Endothelial cell (in vitro differentiated cells): ENCODE measurements around the gene PANX1. TPM values are rescaled to one million over a fixed set of nuclear protein-coding genes. Genes with fewer than 3 reads are reported as not detected.

Experiments used
- DNase-seq: peaks from one replicate; pipeline ENCODE4 v3.0.0; 2021; ENCODE audit warnings: low spot score
- H3K27ac Mint-ChIP-seq: one replicate; pipeline ENCODE4 v1.8.0; 2021; ENCODE audit warnings: mixed read lengths, inconsistent platforms; ENCODE audit not compliant: unreplicated experiment
- H3K27me3 Mint-ChIP-seq: one replicate; pipeline ENCODE4 v1.8.0; 2021; ENCODE audit warnings: mild to moderate bottlenecking, moderate library complexity, mixed read lengths, inconsistent platforms; ENCODE audit not compliant: unreplicated experiment
- H3K36me3 Mint-ChIP-seq: one replicate; pipeline ENCODE4 v1.8.0; 2021; ENCODE audit warnings: mild to moderate bottlenecking, low read depth, mixed read lengths, inconsistent platforms; ENCODE audit not compliant: unreplicated experiment
- H3K4me1 Mint-ChIP-seq: one replicate; pipeline ENCODE4 v1.8.0; 2021; ENCODE audit warnings: mild to moderate bottlenecking, mixed read lengths, inconsistent platforms; ENCODE audit not compliant: unreplicated experiment
- H3K4me3 Mint-ChIP-seq: one replicate; pipeline ENCODE4 v1.8.0; 2021; ENCODE audit warnings: mild to moderate bottlenecking, mixed read lengths, inconsistent platforms; ENCODE audit not compliant: unreplicated experiment
- H3K9me3 Mint-ChIP-seq: one replicate; pipeline ENCODE4 v1.8.0; 2021; ENCODE audit warnings: mixed read lengths, inconsistent platforms; ENCODE audit not compliant: unreplicated experiment
- total RNA-seq: library from RNA; stranded (reverse); fragmentation: NEBNext Ultra II Directional; extraction: Animal tissue kit (Norgen Biotek cat#: 25700); gene quantifications from one replicate; pipeline ENCODE4 v1.2.1, GENCODE V29; 2021; ENCODE audit not compliant: unreplicated experiment
- TF ChIP-seq, protein P1 (sequence below): fragments of 200-600 bp; sonication (generic); IDR thresholded peaks from one replicate; pipeline ENCODE4 v1.5.0; 2021; ENCODE audit warnings: antibody characterized with exemption; ENCODE audit not compliant: unreplicated experiment

PANX1 gene
- total RNA-seq, 1 donor from 2014 or later: 9.9 TPM

DNA sequence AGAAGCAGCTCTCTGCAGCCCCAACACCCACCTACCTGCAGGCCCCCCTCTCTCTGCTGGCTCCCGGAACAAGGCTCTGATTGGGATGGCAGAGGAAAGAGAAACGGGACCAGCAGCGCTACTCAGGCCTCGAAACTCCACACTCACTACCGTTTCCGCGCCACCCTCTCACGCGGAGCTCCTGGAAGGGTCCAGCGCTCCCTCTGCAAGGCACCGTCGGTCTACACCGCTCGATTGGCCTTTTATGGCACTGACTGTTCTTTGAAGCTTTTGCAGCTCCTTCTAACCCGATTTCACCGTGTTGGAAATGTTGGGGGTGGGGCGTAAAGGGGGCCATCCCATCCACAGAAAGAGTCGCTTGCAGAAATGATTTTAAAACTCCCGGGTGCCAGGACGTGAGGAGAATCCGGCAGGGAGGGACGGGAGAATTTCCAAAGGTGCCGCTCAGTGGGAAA lies 323 bp upstream of the PANX1 start:
- peak; percentile 32 for DNase-seq
- Mint-ChIP-seq H3K27me3 (peaks cover 4% of the 10 kb centered on the region), H3K4me3 (peak overlapping the region; percentile 92), H3K4me1 (peaks cover 6% of the 10 kb centered on the region), H3K27ac (no peak overlapping the region), H3K9me3 (no peaks in the 10 kb centered on the region), H3K36me3 (no peaks in the 10 kb centered on the region)
- TF ChIP-seq, protein P1, sequence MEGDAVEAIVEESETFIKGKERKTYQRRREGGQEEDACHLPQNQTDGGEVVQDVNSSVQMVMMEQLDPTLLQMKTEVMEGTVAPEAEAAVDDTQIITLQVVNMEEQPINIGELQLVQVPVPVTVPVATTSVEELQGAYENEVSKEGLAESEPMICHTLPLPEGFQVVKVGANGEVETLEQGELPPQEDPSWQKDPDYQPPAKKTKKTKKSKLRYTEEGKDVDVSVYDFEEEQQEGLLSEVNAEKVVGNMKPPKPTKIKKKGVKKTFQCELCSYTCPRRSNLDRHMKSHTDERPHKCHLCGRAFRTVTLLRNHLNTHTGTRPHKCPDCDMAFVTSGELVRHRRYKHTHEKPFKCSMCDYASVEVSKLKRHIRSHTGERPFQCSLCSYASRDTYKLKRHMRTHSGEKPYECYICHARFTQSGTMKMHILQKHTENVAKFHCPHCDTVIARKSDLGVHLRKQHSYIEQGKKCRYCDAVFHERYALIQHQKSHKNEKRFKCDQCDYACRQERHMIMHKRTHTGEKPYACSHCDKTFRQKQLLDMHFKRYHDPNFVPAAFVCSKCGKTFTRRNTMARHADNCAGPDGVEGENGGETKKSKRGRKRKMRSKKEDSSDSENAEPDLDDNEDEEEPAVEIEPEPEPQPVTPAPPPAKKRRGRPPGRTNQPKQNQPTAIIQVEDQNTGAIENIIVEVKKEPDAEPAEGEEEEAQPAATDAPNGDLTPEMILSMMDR: no peak

DNA sequence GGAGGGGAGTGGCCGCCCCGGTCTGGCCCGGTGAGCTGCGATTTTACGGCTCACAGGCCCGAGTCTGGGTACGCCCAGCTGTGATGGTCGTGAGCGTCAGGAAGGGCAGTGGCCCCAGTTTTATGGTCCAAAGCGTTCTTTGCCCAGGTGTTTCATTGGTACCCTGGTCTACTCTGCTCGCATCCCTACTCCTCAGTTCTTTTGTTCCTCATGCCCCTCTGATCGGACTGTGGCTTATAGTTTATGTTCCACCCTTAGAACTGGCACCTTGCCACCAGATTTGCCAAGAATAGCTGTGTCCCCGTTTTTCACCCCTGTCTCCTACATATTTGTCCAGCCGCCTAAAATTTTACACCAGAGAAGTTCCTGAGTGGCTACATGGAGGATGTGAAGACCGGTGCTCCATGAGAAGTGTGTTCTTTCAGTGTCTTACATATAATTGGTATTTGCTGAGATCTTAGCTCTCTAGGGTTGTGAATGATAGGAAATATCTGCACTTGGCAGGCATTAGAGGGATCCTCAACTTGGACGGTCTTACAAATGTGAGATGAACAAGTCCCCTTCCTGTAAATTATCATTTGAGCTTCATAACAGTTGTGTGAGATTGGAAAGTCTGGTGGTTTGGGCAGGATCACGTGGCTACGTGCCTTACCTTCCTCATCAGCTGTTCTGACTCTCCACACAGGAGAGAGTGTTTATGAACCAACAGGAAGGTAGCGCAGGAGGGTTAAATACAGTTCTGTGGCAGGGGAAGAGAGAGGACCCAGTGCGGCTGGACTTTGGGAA lies 1.1 kb downstream of the PANX1 start:
- peaks cover 8% of the 10 kb centered on the region for H3K4me1 Mint-ChIP-seq
- no peak for DNase-seq
- TF ChIP-seq, protein P1: no peak
- no peak overlapping the region for H3K4me3 Mint-ChIP-seq
- H3K27ac Mint-ChIP-seq: no peak overlapping the region
- H3K36me3 Mint-ChIP-seq: no peaks in the 10 kb centered on the region
- no peaks in the 10 kb centered on the region for H3K9me3 Mint-ChIP-seq
- H3K27me3 Mint-ChIP-seq: peaks cover 4% of the 10 kb centered on the region

DNA sequence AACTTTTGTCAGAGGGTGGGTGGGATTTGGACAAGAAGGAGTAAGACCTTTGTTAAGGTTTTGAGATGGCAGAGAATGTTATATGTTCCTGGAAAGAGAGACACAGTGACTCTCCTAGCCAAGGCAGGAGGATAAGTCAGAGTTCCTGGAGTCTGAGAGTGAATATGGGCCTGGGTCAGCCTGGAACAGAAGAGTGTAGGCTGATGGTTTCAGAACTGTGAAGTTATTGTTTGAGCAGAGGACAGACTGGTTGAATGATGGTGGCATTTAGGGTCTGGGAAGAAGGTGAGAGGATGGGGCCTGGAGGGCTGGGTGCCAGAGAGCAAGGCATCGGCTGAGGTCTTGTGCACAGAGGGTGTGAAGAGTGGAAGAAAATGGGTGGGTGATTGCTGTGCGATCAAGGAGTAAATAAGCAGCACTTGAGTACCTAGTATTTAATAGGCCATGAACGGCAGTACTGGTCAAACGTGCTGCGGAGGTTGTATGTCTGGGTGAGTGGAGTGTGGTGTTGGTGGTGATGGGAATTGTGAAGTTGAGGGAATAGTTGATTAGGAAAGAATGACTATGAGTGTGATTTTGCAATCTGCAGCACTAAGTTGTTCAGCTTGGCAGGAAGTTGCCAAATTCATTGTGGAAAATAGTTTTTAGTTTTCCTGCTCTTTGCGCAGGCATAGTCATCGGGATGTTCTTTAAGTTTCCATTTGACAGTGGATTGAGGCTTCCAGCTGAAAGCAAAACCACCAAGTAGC lies 1.8 kb downstream of the PANX1 start:
- peaks cover 4% of the 10 kb centered on the region for H3K27me3 Mint-ChIP-seq
- H3K4me1 Mint-ChIP-seq: peaks cover 9% of the 10 kb centered on the region
- H3K27ac Mint-ChIP-seq: no peak overlapping the region
- no peaks in the 10 kb centered on the region for H3K36me3 Mint-ChIP-seq
- no peak overlapping the region for H3K4me3 Mint-ChIP-seq
- TF ChIP-seq, protein P1: no peak
- H3K9me3 Mint-ChIP-seq: no peaks in the 10 kb centered on the region
- no peak for DNase-seq

DNA sequence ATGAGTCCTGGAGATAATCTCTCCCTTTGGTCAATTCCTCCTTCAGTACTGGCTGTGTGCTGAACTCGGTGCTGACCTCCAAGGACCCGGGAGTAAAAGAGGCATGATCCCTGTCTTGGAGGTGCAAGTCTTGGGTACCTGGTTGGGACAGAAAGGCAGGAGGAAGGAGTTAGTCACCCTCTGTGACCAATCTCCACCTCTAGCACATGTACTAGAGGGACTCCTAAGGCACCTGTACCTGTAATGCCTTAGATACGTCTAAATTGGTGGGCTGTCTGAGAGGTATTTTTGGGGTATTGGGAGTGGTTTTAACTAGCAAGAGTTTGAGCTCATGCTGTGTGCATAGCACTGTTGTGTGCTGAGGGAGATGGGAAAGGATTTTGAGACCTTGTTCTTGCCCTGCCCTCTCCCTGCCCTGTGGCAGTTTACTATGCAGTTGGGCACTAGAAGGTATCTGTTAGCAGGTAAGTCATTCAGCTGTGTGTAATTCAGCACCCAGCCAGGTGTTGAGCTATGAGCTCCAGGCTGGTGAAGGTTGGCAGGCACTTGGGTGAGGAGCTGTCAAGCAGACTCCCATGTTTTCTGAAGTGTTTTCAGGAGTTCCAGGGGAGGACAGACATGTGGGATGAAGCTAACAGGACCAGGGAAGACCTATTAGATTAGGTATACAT lies 2.5 kb downstream of the PANX1 start:
- Mint-ChIP-seq H3K4me1 (peaks cover 9% of the 10 kb centered on the region), H3K27ac (no peak overlapping the region), H3K36me3 (no peaks in the 10 kb centered on the region), H3K9me3 (no peaks in the 10 kb centered on the region), H3K4me3 (no peak overlapping the region), H3K27me3 (peaks cover 4% of the 10 kb centered on the region)
- TF ChIP-seq, protein P1: no peak
- no peak for DNase-seq
